Kidney capillary endothelial cell (primary cell): ENCODE results near the gene C10orf95.

Experiments
- DNase-seq: peaks from one replicate; pipeline ENCODE4 v3.0.0-alpha.2; 2018; ENCODE audit warnings: low spot score

C10orf95 gene

GRCh38 chr10:102401342-102401654 is 50.0 kb downstream of the C10orf95 start:
- DNase-seq, result no peak

- no peak for DNase-seq
These were observed 50.6 kb downstream of the C10orf95 start for GRCh38 chr10:102400598-102401341.

GRCh38 chr10:102400076-102400475 is 51.3 kb downstream of the C10orf95 start:
- no peak for DNase-seq
